ENCODE results near the gene CACNA1C. TPM values are rescaled to one million over a fixed set of nuclear protein-coding genes. Genes with fewer than 3 reads are reported as not detected.

The CACNA1C gene
- total RNA-seq, 4 donors from 2014 or later, result 9.7 to 42.1 (median 18.1) TPM

GRCh38 chr12:2353281-2353680, 300.5 kb downstream of the CACNA1C start:
- no peak overlapping the region for H3K27ac ChIP-seq
- no peaks in the 10 kb centered on the region for H3K9me3 ChIP-seq
- no peaks in the 10 kb centered on the region for H3K36me3 ChIP-seq
- no peak for DNase-seq
- peaks cover 0 to under 1% (median 0%) of the 10 kb centered on the region in 4 donors for H3K4me1 ChIP-seq
- no peaks in the 10 kb centered on the region for H3K27me3 ChIP-seq
- no peak for TF ChIP-seq CTCF (IDR thresholded peaks at IDR 0.05)
- no peak for TF ChIP-seq POLR2A (IDR thresholded peaks at IDR 0.05)
- H3K4me3 ChIP-seq, result no peak overlapping the region

GRCh38 chr12:2353691-2354090, 300.9 kb downstream of the CACNA1C start:
- TF ChIP-seq POLR2A (IDR thresholded peaks at IDR 0.05), result no peak
- no peak for TF ChIP-seq CTCF (IDR thresholded peaks at IDR 0.05)
- H3K27ac ChIP-seq, result no peak overlapping the region
- H3K9me3 ChIP-seq, result no peaks in the 10 kb centered on the region
- no peak overlapping the region for H3K4me3 ChIP-seq
- H3K4me1 ChIP-seq, result peaks cover 0 to 3% (median 0%) of the 10 kb centered on the region in 4 donors
- DNase-seq, result no peak
- no peaks in the 10 kb centered on the region for H3K27me3 ChIP-seq
- H3K36me3 ChIP-seq, result no peaks in the 10 kb centered on the region

GRCh38 chr12:2354151-2354991, 301.6 kb downstream of the CACNA1C start:
- Histone ChIP-seq H3K4me1 (peaks cover 0 to 3% (median 0%) of the 10 kb centered on the region in 4 donors), H3K27me3 (no peaks in the 10 kb centered on the region), H3K4me3 (no peak overlapping the region), H3K9me3 (no peaks in the 10 kb centered on the region), H3K27ac (no peak overlapping the region), H3K36me3 (no peaks in the 10 kb centered on the region)
- no peak for DNase-seq
- TF ChIP-seq POLR2A (IDR thresholded peaks at IDR 0.05) (no peak), CTCF (IDR thresholded peaks at IDR 0.05) (no peak)

- no peaks in the 10 kb centered on the region for H3K27me3 ChIP-seq
- DNase-seq, result no peak
- TF ChIP-seq POLR2A (IDR thresholded peaks at IDR 0.05) (no peak), CTCF (IDR thresholded peaks at IDR 0.05) (no peak)
- H3K4me1 ChIP-seq, result peaks cover 0 to 3% (median 0%) of the 10 kb centered on the region in 4 donors
- no peaks in the 10 kb centered on the region for H3K9me3 ChIP-seq
- no peaks in the 10 kb centered on the region for H3K36me3 ChIP-seq
- no peak overlapping the region for H3K4me3 ChIP-seq
- H3K27ac ChIP-seq, result no peak overlapping the region
Measured at GRCh38 chr12:2355198-2355597, 302.4 kb downstream of the CACNA1C start.

GRCh38 chr12:2355604-2356003, 302.8 kb downstream of the CACNA1C start:
- Histone ChIP-seq H3K27ac (no peak overlapping the region), H3K4me1 (peaks cover 0 to 3% (median 0%) of the 10 kb centered on the region in 4 donors), H3K27me3 (no peaks in the 10 kb centered on the region), H3K4me3 (no peak overlapping the region), H3K36me3 (no peaks in the 10 kb centered on the region), H3K9me3 (no peaks in the 10 kb centered on the region)
- TF ChIP-seq POLR2A (IDR thresholded peaks at IDR 0.05), result no peak
- TF ChIP-seq CTCF (IDR thresholded peaks at IDR 0.05), result no peak
- DNase-seq, result no peak
